Body of pancreas (tissue), 4 donors: ENCODE results near the gene TLCD3B.

Experiments
- POLR2A ChIP-seq, 3 donors: fragments of 450-650 bp; IDR thresholded peaks; one replicate each; pipeline ENCODE4 v1.6.1; 2016; ENCODE audit warnings: antibody characterized with exemption in 3 of 3, mild to moderate bottlenecking in 2 of 3
- TF ChIP-seq, protein P1 (sequence below), 7 experiments: fragments of 450-650 bp in 4 of 7; fragments of 200-600 bp in 3 of 7; sonication (generic) in 3 of 7; IDR thresholded peaks; one replicate each; pipeline ENCODE4 v1.5.1; 2016 to 2019; ENCODE audit warnings: antibody characterized with exemption in 7 of 7

GRCh38 chr16:30049871-30050270 lies 18.8 kb upstream of the TLCD3B start:
- TF ChIP-seq, protein P1, sequence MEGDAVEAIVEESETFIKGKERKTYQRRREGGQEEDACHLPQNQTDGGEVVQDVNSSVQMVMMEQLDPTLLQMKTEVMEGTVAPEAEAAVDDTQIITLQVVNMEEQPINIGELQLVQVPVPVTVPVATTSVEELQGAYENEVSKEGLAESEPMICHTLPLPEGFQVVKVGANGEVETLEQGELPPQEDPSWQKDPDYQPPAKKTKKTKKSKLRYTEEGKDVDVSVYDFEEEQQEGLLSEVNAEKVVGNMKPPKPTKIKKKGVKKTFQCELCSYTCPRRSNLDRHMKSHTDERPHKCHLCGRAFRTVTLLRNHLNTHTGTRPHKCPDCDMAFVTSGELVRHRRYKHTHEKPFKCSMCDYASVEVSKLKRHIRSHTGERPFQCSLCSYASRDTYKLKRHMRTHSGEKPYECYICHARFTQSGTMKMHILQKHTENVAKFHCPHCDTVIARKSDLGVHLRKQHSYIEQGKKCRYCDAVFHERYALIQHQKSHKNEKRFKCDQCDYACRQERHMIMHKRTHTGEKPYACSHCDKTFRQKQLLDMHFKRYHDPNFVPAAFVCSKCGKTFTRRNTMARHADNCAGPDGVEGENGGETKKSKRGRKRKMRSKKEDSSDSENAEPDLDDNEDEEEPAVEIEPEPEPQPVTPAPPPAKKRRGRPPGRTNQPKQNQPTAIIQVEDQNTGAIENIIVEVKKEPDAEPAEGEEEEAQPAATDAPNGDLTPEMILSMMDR (IDR thresholded peaks at IDR 0.05), result no peak
- TF ChIP-seq POLR2A (IDR thresholded peaks at IDR 0.05), result no peak
